GM12872 (cell line): ENCODE measurements around the gene ADAM22.

Experiments
- TF ChIP-seq, protein P1 (sequence below): IDR thresholded peaks from 3 replicates; pipeline ENCODE4 v1.5.1; 2011; ENCODE audit warnings: low read depth, mild to moderate bottlenecking, low read length, moderate library complexity; ENCODE audit not compliant: insufficient read depth

Gene ADAM22

DNA sequence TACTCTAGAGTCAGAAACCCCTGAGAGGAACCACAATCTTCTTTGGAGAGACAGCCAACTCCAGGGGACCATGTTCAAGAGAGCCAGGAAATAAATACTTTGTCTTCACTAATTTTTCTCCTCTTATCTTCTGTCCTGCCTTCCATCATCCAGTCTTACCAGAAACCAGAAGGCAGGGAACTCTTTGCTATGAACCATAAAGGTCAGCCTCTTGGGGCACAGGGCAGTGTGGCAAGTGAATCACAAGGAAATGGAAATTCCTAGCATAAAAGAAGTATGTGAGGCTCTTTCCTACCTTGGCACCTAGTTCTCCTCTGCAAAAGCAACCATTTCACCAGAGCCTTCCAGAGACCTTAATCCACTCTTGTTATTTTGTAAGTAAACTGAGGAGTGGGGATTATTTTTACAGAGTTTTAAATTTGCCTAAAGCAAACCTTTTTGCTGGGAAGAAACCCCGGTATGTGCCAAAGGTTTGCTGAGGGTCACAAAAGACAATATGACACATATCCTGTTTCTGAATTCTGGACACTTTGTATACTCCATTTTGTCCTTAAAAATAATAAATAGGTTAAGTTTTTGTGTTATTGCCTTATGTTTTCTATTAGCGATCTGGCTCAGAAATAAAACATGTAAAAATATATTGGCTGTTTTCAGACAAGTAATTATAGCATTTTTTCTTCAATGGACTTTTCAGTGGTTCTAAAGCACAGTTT is 87.1 kb downstream of the ADAM22 start:
- TF ChIP-seq, protein P1, sequence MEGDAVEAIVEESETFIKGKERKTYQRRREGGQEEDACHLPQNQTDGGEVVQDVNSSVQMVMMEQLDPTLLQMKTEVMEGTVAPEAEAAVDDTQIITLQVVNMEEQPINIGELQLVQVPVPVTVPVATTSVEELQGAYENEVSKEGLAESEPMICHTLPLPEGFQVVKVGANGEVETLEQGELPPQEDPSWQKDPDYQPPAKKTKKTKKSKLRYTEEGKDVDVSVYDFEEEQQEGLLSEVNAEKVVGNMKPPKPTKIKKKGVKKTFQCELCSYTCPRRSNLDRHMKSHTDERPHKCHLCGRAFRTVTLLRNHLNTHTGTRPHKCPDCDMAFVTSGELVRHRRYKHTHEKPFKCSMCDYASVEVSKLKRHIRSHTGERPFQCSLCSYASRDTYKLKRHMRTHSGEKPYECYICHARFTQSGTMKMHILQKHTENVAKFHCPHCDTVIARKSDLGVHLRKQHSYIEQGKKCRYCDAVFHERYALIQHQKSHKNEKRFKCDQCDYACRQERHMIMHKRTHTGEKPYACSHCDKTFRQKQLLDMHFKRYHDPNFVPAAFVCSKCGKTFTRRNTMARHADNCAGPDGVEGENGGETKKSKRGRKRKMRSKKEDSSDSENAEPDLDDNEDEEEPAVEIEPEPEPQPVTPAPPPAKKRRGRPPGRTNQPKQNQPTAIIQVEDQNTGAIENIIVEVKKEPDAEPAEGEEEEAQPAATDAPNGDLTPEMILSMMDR: no peak

- TF ChIP-seq, protein P1: no peak
Observed at GRCh38 chr7:88027724-88028123, 93.7 kb downstream of the ADAM22 start.

GRCh38 chr7:88034083-88034695 is 100.1 kb downstream of the ADAM22 start:
- TF ChIP-seq, protein P1: no peak

DNA sequence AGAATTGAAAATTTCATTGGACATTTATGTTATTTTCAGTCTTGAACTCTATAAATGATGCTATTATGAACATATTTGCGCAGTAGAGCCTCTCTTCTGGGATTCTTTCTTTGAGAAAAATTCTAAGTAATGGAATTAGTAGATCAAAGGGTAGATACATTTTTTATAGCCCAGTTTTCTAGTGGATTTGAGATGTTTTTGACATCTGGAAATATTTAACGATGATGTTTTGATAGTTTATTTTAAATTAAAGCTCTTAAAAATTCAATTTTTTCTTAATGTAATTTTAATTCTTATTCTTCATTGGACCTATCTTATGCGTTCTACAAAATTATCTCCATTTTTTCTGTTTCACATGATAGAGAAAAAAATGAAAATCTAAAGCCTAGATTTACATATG is 103.0 kb downstream of the ADAM22 start:
- TF ChIP-seq, protein P1: no peak

- TF ChIP-seq, protein P1: no peak
Observed at GRCh38 chr7:88040694-88041093, 106.6 kb downstream of the ADAM22 start.

DNA sequence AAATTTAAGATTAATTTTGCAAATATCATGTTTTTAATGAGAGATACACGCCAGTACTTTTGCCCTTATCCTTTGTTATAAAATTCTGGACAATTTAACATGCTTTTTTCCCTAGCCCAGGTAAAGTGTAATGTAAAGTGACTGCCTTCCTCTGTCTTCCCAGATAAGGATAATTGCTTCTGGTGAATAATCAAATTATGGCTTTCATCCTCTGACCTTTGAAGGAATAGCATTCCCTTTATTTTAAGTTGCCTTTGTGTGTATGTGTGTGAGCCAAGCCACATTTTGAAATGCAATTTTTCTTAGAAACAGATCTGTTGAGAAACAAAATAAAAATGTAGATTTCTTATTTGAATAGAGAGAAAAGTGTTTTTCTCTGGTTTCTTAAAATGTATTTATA is 107.5 kb downstream of the ADAM22 start:
- TF ChIP-seq, protein P1: no peak

GRCh38 chr7:88042157-88042556 is 108.1 kb downstream of the ADAM22 start:
- TF ChIP-seq, protein P1: no peak
